IMR-90 (cell line): ENCODE results near the gene PPP1R9A. TPM values are rescaled to one million over a fixed set of nuclear protein-coding genes. Genes with fewer than 3 reads are reported as not detected.

Experiments
- ATAC-seq: fragments of 200-7000 bp; cut with Tn5 transposase; 2 replicates; pipeline ENCODE4 v1.9.1; 2020; ENCODE audit warnings: low read depth, mild to moderate bottlenecking, moderate library complexity
- BruUV-seq: library from RNA; stranded (reverse); fragments of 400-500 nt; replicated peaks from 2 replicates; lab custom pipeline; 2021; lab: Mats Ljungman, UMichigan
- CTCF ChIA-PET: fragments of 300-600 bp; formaldehyde crosslinking; extraction: SDS; loops from one replicate; lab custom pipeline; 2021; ENCODE audit warnings: antibody characterized with exemption; lab: Yijun Ruan, JAX
- POLR2A ChIA-PET: fragments of 300-600 bp; sonication (Branson Sonifier 250); formaldehyde crosslinking; loops from one replicate; lab custom pipeline; 2022; ENCODE audit warnings: antibody characterized with exemption; ENCODE audit not compliant: unreplicated experiment; lab: Charles Lee
- DNase-seq: peaks from one replicate; pipeline ENCODE4 v3.0.0; 2013
- H2AFZ ChIP-seq: replicated peaks from 2 replicates; pipeline ENCODE3; 2013; ENCODE audit warnings: low read length, mild to moderate bottlenecking; ENCODE audit not compliant: poor library complexity
- H2AK5ac ChIP-seq: 2 replicates; pipeline ENCODE4 v1.6.1; 2013; ENCODE audit warnings: low read depth, low read length, inconsistent platforms
- H2AK9ac ChIP-seq: replicated peaks from 2 replicates; pipeline ENCODE3; 2013; ENCODE audit warnings: mild to moderate bottlenecking, low read depth, low read length, moderate library complexity; ENCODE audit not compliant: poor library complexity
- H2BK120ac ChIP-seq: 2 replicates; pipeline ENCODE4 v1.6.1; 2013; ENCODE audit warnings: low read depth, low read length, inconsistent platforms
- H2BK15ac ChIP-seq: 3 replicates; pipeline ENCODE4 v1.6.1; 2013; ENCODE audit warnings: low read depth, low read length, inconsistent platforms
- H2BK20ac ChIP-seq: 2 replicates; pipeline ENCODE4 v1.6.1; 2013; ENCODE audit warnings: low read depth, mild to moderate bottlenecking, inconsistent platforms, low read length, moderate library complexity
- H2BK5ac ChIP-seq: 2 replicates; pipeline ENCODE4 v1.6.1; 2013; ENCODE audit warnings: mild to moderate bottlenecking, low read depth, low read length, inconsistent platforms; ENCODE audit not compliant: poor library complexity, severe bottlenecking
- H3K14ac ChIP-seq: replicated peaks from 2 replicates; pipeline ENCODE4 v1.6.1; 2013; ENCODE audit warnings: low read depth, low read length, inconsistent platforms
- H3K18ac ChIP-seq: 2 replicates; pipeline ENCODE4 v1.6.1; 2013; ENCODE audit warnings: low read depth, low read length, control low read depth
- H3K23ac ChIP-seq: 2 replicates; pipeline ENCODE4 v1.6.1; 2013; ENCODE audit warnings: low read depth, low read length, inconsistent platforms
- H3K27ac ChIP-seq: 2 replicates; pipeline ENCODE4 v1.5.1; 2013; ENCODE audit warnings: mild to moderate bottlenecking, control low read depth, low read length; ENCODE audit not compliant: insufficient read depth
- H3K27me3 ChIP-seq: 2 replicates; pipeline ENCODE4 v1.6.1; 2013; ENCODE audit warnings: low read length; ENCODE audit not compliant: control insufficient read depth, insufficient read depth
- H3K36me3 ChIP-seq: 2 replicates; pipeline ENCODE4 v1.6.1; 2013; ENCODE audit warnings: low read length, mixed read lengths; ENCODE audit not compliant: control insufficient read depth, insufficient read depth
- H3K4ac ChIP-seq: 2 replicates; pipeline ENCODE4 v1.6.1; 2013; ENCODE audit warnings: low read depth, low read length, inconsistent platforms
- H3K4me1 ChIP-seq: 2 replicates; pipeline ENCODE4 v1.6.1; 2013; ENCODE audit warnings: low read length, mixed read lengths; ENCODE audit not compliant: control insufficient read depth, insufficient read depth
- H3K4me2 ChIP-seq: 2 replicates; pipeline ENCODE4 v1.6.1; 2013; ENCODE audit warnings: low read depth, mild to moderate bottlenecking, control low read depth, low read length, moderate library complexity
- H3K4me3 ChIP-seq: 2 replicates; pipeline ENCODE4 v1.5.1; 2013; ENCODE audit warnings: low read depth, mild to moderate bottlenecking, control low read depth, low read length, moderate library complexity; ENCODE audit not compliant: insufficient read depth
- H3K56ac ChIP-seq: 2 replicates; pipeline ENCODE4 v1.6.1; 2013; ENCODE audit warnings: low read length, inconsistent platforms; ENCODE audit not compliant: insufficient read depth; ENCODE audit errors: extremely low read depth
- H3K79me1 ChIP-seq, 2 experiments: 2 replicates each; pipeline ENCODE4 v1.6.1; 2013; ENCODE audit warnings: low read length in 2 of 2, inconsistent platforms in 1 of 2, low read depth in 1 of 2
- H3K9ac ChIP-seq: 2 replicates; pipeline ENCODE4 v1.6.1; 2013; ENCODE audit warnings: low read depth, low read length, control low read depth
- H3K9me1 ChIP-seq: 2 replicates; pipeline ENCODE4 v1.6.1; 2013; ENCODE audit warnings: low read length, inconsistent platforms; ENCODE audit not compliant: insufficient read depth
- H3K9me3 ChIP-seq: 2 replicates; pipeline ENCODE4 v1.6.1; 2013; ENCODE audit warnings: low read length; ENCODE audit not compliant: control insufficient read depth, insufficient read depth
- H4K20me1 ChIP-seq: 2 replicates; pipeline ENCODE4 v1.6.1; 2013; ENCODE audit warnings: low read length, inconsistent platforms; ENCODE audit not compliant: insufficient read depth
- H4K5ac ChIP-seq: 2 replicates; pipeline ENCODE4 v1.6.1; 2013; ENCODE audit warnings: mild to moderate bottlenecking, low read depth, low read length, control low read depth
- H4K8ac ChIP-seq, 2 experiments: 2 replicates each; pipeline ENCODE4 v1.6.1; 2013; ENCODE audit warnings: low read depth in 2 of 2, low read length in 2 of 2, control low read depth in 1 of 2, inconsistent platforms in 1 of 2
- H4K91ac ChIP-seq: 2 replicates; pipeline ENCODE4 v1.6.1; 2013; ENCODE audit warnings: low read depth, low read length, inconsistent platforms; ENCODE audit not compliant: insufficient read depth
- CTCF ChIP-seq: conservative IDR thresholded peaks from 2 replicates; pipeline ENCODE4 v1.5.1; 2012; ENCODE audit warnings: mild to moderate bottlenecking, low read depth, low read length, improper control_type of control experiment
- MAFK ChIP-seq: IDR thresholded peaks from 2 replicates; pipeline ENCODE4 v1.6.1; 2012; ENCODE audit warnings: low read depth, low read length, improper control_type of control experiment
- MAZ ChIP-seq: IDR thresholded peaks from 2 replicates; pipeline ENCODE4 v1.6.1; 2012; ENCODE audit warnings: low read depth, mild to moderate bottlenecking, low read length, improper control_type of control experiment, moderate library complexity, borderline replicate concordance
- RFX5 ChIP-seq: IDR thresholded peaks from 2 replicates; pipeline ENCODE4 v1.8.0; 2012; ENCODE audit warnings: low read depth, mild to moderate bottlenecking, low read length, moderate library complexity
- WGBS, 2 experiments: methylation state at CpG; one replicate each; pipeline versions ENCODE4 v1.1.5 to v1.1.7; 2013; ENCODE audit warnings: missing lambda C conversion rate in 2 of 2; ENCODE audit not compliant: insufficient read length in 1 of 2; ENCODE audit errors: extremely low coverage in 2 of 2; 5-methylcytosine and 5-hydroxymethylcytosine counted together
- dilution Hi-C: fragments of 300-500 bp; cut with HindIII; formaldehyde crosslinking; loops from one replicate; pipeline ENCODE4 v1.14.3; 2018; ENCODE audit warnings: low sequenced_read_pairs; ENCODE audit not compliant: unreplicated experiment
- in situ Hi-C: fragments of 300-500 bp; cut with MboI; formaldehyde crosslinking; loops from 3 replicates; pipeline ENCODE4 v1.14.3; 2019; ENCODE audit warnings: low sequenced_read_pairs, inconsistent platforms, mixed read lengths
- intact Hi-C: fragments of 100-400 bp; cut with micrococcal nuclease; formaldehyde crosslinking; loops from 2 replicates; pipeline ENCODE4 v1.10.0; 2022
- polyA plus RNA-seq, 3 experiments: library from polyadenylated mRNA; depleted of rRNA; stranded (reverse); fragments of >200 nt; gene quantifications; 2 replicates each; pipeline ENCODE4 v1.2.3, GENCODE V29; 2012; ENCODE audit warnings: low replicate concordance in 1 of 3
- total RNA-seq: library from RNA; depleted of rRNA; stranded (reverse); fragments of >200 nt; gene quantifications from 2 replicates; pipeline ENCODE4 v1.2.3, GENCODE V29; 2012

Gene PPP1R9A
- total and polyA plus RNA-seq, 2 of the 4 experiments (the other 2 are of a cell fraction): not detected

GRCh38 chr7:94941844-94942632 lies 34.6 kb downstream of the PPP1R9A start:
- H2BK5ac ChIP-seq: no peak overlapping the region

More at GRCh38 chr7:94941844-94942632, 34.6 kb downstream of the PPP1R9A start:
- H4K5ac ChIP-seq: no peak overlapping the region
- POLR2A ChIA-PET: no interaction called here
- no peak overlapping the region for H4K8ac ChIP-seq
- H2BK20ac ChIP-seq: no peak overlapping the region
- H4K20me1 ChIP-seq: no peaks in the 10 kb centered on the region
- H3K14ac ChIP-seq: no peak overlapping the region
- no peak overlapping the region for H2BK120ac ChIP-seq
- no peaks in the 10 kb centered on the region for H3K36me3 ChIP-seq
- H3K4ac ChIP-seq: no peak overlapping the region
- DNase-seq (no peak), ATAC-seq (no peak)
- no peak overlapping the region for H2BK15ac ChIP-seq
- CTCF ChIA-PET: no interaction called here
- TF ChIP-seq CTCF: no peak
- TF ChIP-seq RFX5: no peak
- no peak for TF ChIP-seq MAZ
- peak; percentile 68 for TF ChIP-seq MAFK
- no peak overlapping the region for H3K56ac ChIP-seq
- H2AFZ ChIP-seq: no peak overlapping the region
- H3K23ac ChIP-seq: no peak overlapping the region
- H3K9me1 ChIP-seq: no peaks in the 10 kb centered on the region
- H3K4me2 ChIP-seq: no peak overlapping the region
- H3K27me3 ChIP-seq: no peaks in the 10 kb centered on the region
- H2AK9ac ChIP-seq: no peak overlapping the region
- intact Hi-C loops: no loop called here
- H3K27ac ChIP-seq: no peak overlapping the region
- no peak overlapping the region for H4K91ac ChIP-seq
- in situ Hi-C loops: no loop called here
- no TSS peak for BruUV-seq
- H3K18ac ChIP-seq: no peak overlapping the region
- dilution Hi-C loops: no loop called here
- no peak overlapping the region for H2AK5ac ChIP-seq
- no CpG with 5 or more reads among the region's 3 CpGs for WGBS, 2 experiments
- no peak overlapping the region for H3K4me3 ChIP-seq
- no peaks in the 10 kb centered on the region for H3K4me1 ChIP-seq
- H3K79me1 ChIP-seq: no peaks in the 10 kb centered on the region
- H3K9ac ChIP-seq: no peak overlapping the region
- no peaks in the 10 kb centered on the region for H3K9me3 ChIP-seq
